PC-3 (cell line): ENCODE measurements around the gene LMNTD1. TPM values are rescaled to one million over a fixed set of nuclear protein-coding genes. Genes with fewer than 3 reads are reported as not detected.

Experiments
- ATAC-seq: fragments of 200-7000 bp; cut with Tn5 transposase; 2 replicates; pipeline ENCODE4 v1.9.1; 2020; ENCODE audit warnings: mild to moderate bottlenecking, moderate library complexity
- BruUV-seq: library from RNA; stranded (reverse); fragments of 400-500 nt; replicated peaks from 2 replicates; lab custom pipeline; 2021; lab: Mats Ljungman, UMichigan
- CTCF ChIA-PET: fragments of 300-600 bp; sonication (Branson Sonifier 250); formaldehyde crosslinking; loops from one replicate; lab custom pipeline; 2022; ENCODE audit warnings: antibody characterized with exemption; lab: Charles Lee
- POLR2A ChIA-PET: fragments of 300-600 bp; sonication (Branson Sonifier 250); formaldehyde crosslinking; loops from one replicate; lab custom pipeline; 2022; ENCODE audit warnings: antibody characterized with exemption; ENCODE audit not compliant: unreplicated experiment; lab: Charles Lee
- DNase-seq: peaks from one replicate; pipeline ENCODE4 v3.0.0-alpha.2; 2015
- H2AFZ ChIP-seq: fragments of 300-600 bp; sonication (generic); 2 replicates; pipeline ENCODE4 v1.6.0; 2016; ENCODE audit warnings: antibody characterized with exemption, low read length
- H3F3A ChIP-seq: fragments of 300-600 bp; sonication (generic); one replicate; pipeline ENCODE4 v1.6.0; 2017; ENCODE audit warnings: antibody characterized with exemption, low read length, control low read depth, mild to moderate bottlenecking; ENCODE audit not compliant: unreplicated experiment
- H3K27ac ChIP-seq: fragments of 300-600 bp; sonication (generic); 2 replicates; pipeline ENCODE4 v1.5.1; 2016; ENCODE audit warnings: mild to moderate bottlenecking, low read length
- H3K27me3 ChIP-seq: fragments of 300-600 bp; sonication (generic); 2 replicates; pipeline ENCODE4 v1.6.1; 2016; ENCODE audit warnings: low read length, mixed read lengths
- H3K36me3 ChIP-seq: fragments of 300-600 bp; sonication (generic); 2 replicates; pipeline ENCODE4 v1.6.1; 2016; ENCODE audit warnings: low read depth, mixed run types, low read length, mixed read lengths
- H3K4me1 ChIP-seq: fragments of 300-600 bp; sonication (generic); 2 replicates; pipeline ENCODE4 v1.5.1; 2016; ENCODE audit warnings: low read length; ENCODE audit not compliant: insufficient read depth
- H3K4me2 ChIP-seq: fragments of 300-600 bp; sonication (generic); 2 replicates; pipeline ENCODE4 v1.6.0; 2016; ENCODE audit warnings: low read length
- H3K4me3 ChIP-seq: fragments of 300-600 bp; sonication (generic); 2 replicates; pipeline ENCODE4 v1.5.1; 2016; ENCODE audit warnings: mild to moderate bottlenecking, low read length, mixed read lengths
- H3K79me2 ChIP-seq: fragments of 300-600 bp; sonication (generic); 2 replicates; pipeline ENCODE4 v1.6.1; 2017; ENCODE audit warnings: low read length, mixed read lengths
- H3K9ac ChIP-seq: fragments of 300-600 bp; sonication (generic); 2 replicates; pipeline ENCODE4 v1.6.0; 2016; ENCODE audit warnings: mild to moderate bottlenecking, low read length
- H3K9me2 ChIP-seq: fragments of 300-600 bp; sonication (generic); replicated peaks from 2 replicates; pipeline ENCODE4 v1.6.1; 2016; ENCODE audit warnings: mixed run types, low read length, mixed read lengths
- H3K9me3 ChIP-seq: fragments of 300-600 bp; sonication (generic); 2 replicates; pipeline ENCODE4 v1.6.1; 2016; ENCODE audit warnings: low read length, mixed read lengths
- H4K20me1 ChIP-seq: fragments of 300-600 bp; sonication (generic); 2 replicates; pipeline ENCODE4 v1.6.1; 2016; ENCODE audit warnings: low read length, mixed read lengths
- CTCF ChIP-seq: fragments of 300-600 bp; sonication (generic); conservative IDR thresholded peaks from 2 replicates; pipeline ENCODE4 v1.5.1; 2017; ENCODE audit warnings: antibody characterized with exemption, low read depth, mild to moderate bottlenecking, low read length
- EZH2 ChIP-seq: fragments of 300-600 bp; sonication (generic); IDR thresholded peaks from one replicate; pipeline ENCODE4 v1.6.1; 2017; ENCODE audit warnings: antibody characterized with exemption, mild to moderate bottlenecking, low read length; ENCODE audit not compliant: unreplicated experiment
- EZH2phosphoT487 ChIP-seq: fragments of 300-600 bp; sonication (generic); IDR thresholded peaks from 2 replicates; pipeline ENCODE4 v1.6.1; 2018; ENCODE audit warnings: mild to moderate bottlenecking, antibody characterized with exemption, low read length, borderline replicate concordance
- intact Hi-C: fragments of 100-400 bp; cut with micrococcal nuclease; formaldehyde crosslinking; loops from 2 replicates; pipeline ENCODE4 v1.9.0; 2023
- total RNA-seq: library from RNA; depleted of rRNA; stranded (reverse); fragments of >200 nt; gene quantifications from 2 replicates; pipeline ENCODE4 v1.2.3, GENCODE V29; 2014

The LMNTD1 gene
- total RNA-seq, 1 experiment from 2014 or later: not detected

GRCh38 chr12:25590011-25590721 is 37.1 kb upstream of the LMNTD1 start:
- TF ChIP-seq EZH2 (no peak), CTCF (no peak), EZH2phosphoT487 (no peak)
- ChIA-PET POLR2A (no interaction called here), CTCF (no interaction called here)
- Histone ChIP-seq H3K27ac (no peak overlapping the region), H3K9me3 (no peaks in the 10 kb centered on the region), H3K27me3 (no peaks in the 10 kb centered on the region), H3K79me2 (no peaks in the 10 kb centered on the region), H3F3A (no peaks in the 10 kb centered on the region), H3K4me2 (no peak overlapping the region), H3K4me3 (no peak overlapping the region), H3K9me2 (no peaks in the 10 kb centered on the region), H2AFZ (no peak overlapping the region), H3K36me3 (no peaks in the 10 kb centered on the region), H3K4me1 (no peaks in the 10 kb centered on the region), H4K20me1 (no peaks in the 10 kb centered on the region), H3K9ac (no peak overlapping the region)
- ATAC-seq (no peak), DNase-seq (no peak)
- no TSS peak for BruUV-seq
- intact Hi-C loops: no loop called here

GRCh38 chr12:25587346-25587745 is 34.3 kb upstream of the LMNTD1 start:
- Histone ChIP-seq H4K20me1 (no peaks in the 10 kb centered on the region), H3K9me3 (no peaks in the 10 kb centered on the region), H3K27me3 (no peaks in the 10 kb centered on the region), H3K4me2 (no peak overlapping the region), H3K4me1 (no peaks in the 10 kb centered on the region), H2AFZ (no peak overlapping the region), H3K79me2 (no peaks in the 10 kb centered on the region), H3K27ac (no peak overlapping the region), H3F3A (no peaks in the 10 kb centered on the region), H3K4me3 (no peak overlapping the region), H3K36me3 (no peaks in the 10 kb centered on the region), H3K9me2 (no peaks in the 10 kb centered on the region), H3K9ac (no peak overlapping the region)
- ATAC-seq: no peak
- intact Hi-C loops: no loop called here
- CTCF ChIA-PET: no interaction called here
- BruUV-seq: no TSS peak
- no peak for TF ChIP-seq EZH2
- TF ChIP-seq CTCF: no peak
- TF ChIP-seq EZH2phosphoT487: no peak
- DNase-seq: no peak
- POLR2A ChIA-PET: no interaction called here

- Histone ChIP-seq H3K9me3 (no peaks in the 10 kb centered on the region), H3K4me3 (no peak overlapping the region), H3K9ac (no peak overlapping the region), H3K27me3 (no peaks in the 10 kb centered on the region), H3K27ac (no peak overlapping the region), H3K4me2 (no peak overlapping the region), H3K4me1 (no peaks in the 10 kb centered on the region), H3F3A (no peaks in the 10 kb centered on the region), H3K79me2 (no peaks in the 10 kb centered on the region), H4K20me1 (no peaks in the 10 kb centered on the region), H3K36me3 (no peaks in the 10 kb centered on the region), H3K9me2 (no peaks in the 10 kb centered on the region), H2AFZ (no peak overlapping the region)
- DNase-seq (no peak), ATAC-seq (no peak)
- intact Hi-C loops: no loop called here
- ChIA-PET POLR2A (no interaction called here), CTCF (no interaction called here)
- TF ChIP-seq CTCF: no peak
- TF ChIP-seq EZH2: no peak
- TF ChIP-seq EZH2phosphoT487: no peak
- BruUV-seq: no TSS peak
Measured at GRCh38 chr12:25585662-25586061, 32.6 kb upstream of the LMNTD1 start.
